HG03432 (cell line): Measurements from ENCODE around the gene AP3S2.

ENCODE experiments used
- ATAC-seq: cut with Tn5 transposase; IDR thresholded peaks from one replicate; pipeline ENCODE4 v1.9.1; 2021; ENCODE audit warnings: mild to moderate bottlenecking, moderate library complexity; ENCODE audit not compliant: unreplicated experiment

The AP3S2 gene

DNA sequence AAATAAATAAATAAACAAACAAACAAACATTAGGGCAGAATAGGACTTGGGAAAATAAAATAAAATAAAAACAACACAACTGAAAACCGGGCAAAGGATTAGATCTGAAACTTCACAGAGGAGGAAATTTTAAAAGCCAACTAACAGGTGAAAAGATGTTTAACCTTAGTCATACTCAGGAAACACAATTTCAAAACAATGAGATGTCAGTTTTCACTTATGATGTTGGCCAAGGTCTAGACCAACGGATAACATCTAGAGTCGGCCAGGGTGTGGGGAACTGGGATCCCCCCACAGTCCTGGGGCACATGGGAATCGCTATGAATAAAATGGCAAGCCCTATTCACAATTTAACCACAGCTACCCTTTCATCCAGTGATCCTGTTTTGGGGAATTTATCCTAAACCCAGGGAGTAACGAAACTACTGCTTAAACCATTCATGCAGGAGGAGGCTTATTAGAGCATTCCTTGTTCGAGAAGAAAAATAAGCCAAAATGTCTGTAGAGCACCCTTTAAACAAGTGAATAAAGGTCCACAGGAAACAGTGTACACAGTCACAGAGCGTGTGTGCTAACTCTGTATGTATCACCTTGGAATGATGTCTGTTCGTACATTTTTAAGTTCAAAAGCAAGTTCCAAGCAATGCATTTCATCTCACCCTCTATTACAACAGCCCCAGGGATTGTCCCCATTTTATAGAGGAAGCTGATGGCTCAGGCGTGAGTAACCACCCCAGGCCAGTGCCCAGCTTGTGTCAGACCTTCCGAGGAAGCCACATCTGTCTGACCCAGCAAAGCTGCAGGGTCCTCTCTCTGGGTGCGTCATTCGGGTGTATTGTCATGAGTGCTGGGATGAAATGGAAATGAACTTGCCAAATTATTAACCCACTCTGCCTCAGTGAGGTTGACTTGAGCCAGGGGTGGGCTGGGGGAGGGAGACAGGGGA, 72.9 kb downstream of the AP3S2 start:
- ATAC-seq = no peak

DNA sequence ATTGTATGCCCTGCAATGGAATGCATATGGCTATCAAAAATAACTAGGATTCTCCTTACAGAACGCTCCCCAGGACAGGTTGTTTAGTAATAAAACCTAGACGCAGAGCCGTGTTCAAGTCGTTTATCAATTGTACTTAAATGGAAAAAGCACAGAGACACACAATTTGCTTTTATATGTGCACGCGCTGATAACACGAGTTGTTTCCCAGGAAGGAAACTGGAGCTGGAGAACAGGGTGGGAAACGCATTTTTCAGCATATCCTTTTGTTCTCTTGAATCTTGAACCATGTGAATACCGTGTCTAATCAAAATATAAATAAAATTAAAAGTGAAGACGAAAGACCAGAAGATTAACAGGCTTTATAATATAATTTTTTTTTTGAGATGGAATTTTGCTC, 75.5 kb downstream of the AP3S2 start:
- no peak for ATAC-seq

DNA sequence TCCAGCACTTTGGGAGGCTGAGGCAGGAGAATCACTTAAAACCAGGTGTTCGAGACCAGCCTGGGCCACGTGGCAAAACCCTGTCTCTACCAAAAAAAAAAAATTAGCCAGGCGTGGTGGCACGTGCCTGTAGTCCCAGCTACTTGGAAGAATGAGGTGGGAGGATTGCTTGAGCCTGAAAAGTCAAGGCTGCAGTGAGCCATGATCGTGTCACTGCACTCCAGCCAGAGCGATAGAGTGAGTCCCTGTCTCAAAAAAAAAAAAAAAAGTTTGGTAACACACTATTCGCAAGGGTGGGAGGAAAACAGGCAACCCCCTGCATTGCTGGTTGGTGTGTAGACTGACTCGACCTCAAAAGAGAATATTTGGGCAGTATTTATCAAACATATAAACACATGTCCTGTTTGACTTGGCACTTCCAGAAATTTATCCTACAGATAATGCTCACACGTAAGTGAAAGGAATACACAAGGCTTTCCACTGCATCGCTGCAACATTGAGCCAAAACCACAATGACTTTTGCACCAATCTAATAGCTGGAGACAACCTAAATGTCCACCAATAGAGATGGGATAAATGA, 76.0 kb downstream of the AP3S2 start:
- ATAC-seq = no peak

DNA sequence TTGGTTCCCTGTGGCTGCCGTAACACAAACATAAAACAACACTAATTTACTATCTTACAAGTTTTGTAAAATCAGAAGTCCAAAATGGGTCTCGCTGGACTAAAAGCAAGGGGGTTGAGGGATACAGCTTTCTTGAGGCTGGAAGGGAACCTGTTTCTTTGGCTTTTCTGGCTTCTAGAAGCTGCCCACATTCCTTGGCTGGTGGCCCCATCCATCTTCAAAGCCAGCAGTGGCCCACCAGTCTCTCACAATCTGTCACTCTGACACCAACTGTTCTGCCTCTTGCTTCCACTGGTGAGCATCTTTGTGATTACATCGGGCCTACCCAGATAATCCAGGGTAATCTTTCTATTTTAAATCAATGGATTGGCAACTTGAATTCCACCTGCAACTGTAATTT, 78.0 kb downstream of the AP3S2 start:
- no peak for ATAC-seq

DNA sequence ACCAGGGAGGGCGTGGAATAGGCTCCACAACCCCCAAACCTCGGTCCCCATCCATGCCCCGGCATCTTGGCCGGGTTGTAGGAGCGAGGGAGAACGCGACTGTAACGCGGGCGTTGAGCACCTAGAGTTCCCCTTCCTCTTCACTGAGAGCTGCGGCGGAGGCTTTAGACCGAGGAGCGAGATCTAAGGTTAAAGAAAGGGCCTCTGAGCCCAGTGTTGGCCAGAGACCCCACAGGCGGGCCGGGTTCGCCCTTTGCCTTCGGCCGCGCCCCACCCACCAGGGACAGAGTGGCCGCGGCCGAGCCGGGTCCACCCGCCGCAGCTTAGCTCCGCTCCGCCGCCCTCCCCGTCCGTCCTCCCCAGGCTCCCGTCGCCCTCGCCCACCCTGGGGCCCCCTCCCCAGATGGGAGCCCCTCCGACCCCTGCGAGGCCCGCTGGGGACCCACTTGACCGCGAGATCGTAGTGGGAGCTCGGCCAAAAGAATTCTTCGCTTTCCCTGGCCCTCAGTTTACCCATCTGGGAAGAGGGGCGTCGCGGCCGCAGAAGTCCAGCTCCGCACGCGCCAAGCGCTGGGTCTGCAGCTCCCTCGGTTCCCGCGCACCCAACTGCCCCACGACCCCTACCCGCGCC, 79.6 kb downstream of the AP3S2 start:
- ATAC-seq = no peak

DNA sequence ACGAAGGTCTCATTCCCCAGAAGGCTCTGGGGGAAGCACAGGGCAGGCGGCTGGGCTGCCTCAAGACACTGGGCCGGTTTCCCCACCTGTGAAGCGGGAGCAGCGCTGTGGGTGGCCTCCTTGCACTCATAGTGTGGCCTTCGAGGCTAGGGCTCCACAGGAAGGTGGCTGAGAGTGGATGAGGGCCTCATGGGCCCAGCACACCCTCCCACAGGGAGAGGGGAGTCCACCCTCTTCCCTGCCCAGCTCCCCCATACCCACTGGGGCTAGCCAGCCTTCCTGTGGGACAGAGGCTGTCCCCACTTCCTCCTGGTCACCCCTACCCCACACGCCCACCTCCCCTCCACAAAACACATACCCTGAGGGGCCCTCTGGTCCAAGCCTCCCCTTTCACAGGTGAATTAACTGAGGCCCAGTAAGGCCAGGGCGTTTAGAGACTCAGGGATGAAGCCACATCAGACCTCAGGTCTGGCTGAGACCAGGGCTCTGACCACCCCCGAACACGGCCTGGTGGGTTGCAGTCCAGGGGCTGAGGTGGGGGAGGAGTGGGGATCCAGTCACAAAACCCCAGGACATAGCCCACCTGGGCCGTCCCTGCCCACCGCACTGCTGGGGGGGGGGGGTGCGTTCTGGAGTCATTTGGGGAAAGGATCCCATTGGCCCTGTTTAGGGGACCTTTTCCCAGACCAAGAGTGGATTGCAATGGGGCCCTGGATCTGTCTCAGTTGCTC, 80.2 kb downstream of the AP3S2 start:
- no peak for ATAC-seq

DNA sequence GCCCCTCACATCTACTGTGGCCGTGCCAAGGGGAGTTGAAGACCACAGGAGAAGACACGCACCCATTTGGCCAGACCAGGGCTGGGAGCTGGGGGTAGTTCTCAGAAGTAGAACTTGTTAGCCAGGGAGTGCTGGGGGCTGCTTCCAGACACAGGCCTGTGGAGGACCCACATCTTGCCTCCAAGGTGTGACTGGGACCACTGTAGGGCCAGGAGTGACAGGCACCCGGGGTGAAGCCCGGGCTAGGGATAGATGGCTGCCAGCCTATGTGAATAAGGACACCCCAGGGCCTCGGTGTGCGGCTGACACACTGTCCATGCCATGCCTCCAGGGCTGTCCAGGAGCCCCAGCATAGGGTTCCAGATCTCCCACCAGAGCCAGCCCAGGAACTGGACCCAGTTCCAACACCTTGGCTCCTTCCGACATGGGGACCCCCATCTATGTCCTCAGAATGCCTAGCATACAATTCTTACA, 80.9 kb downstream of the AP3S2 start:
- no peak for ATAC-seq

DNA sequence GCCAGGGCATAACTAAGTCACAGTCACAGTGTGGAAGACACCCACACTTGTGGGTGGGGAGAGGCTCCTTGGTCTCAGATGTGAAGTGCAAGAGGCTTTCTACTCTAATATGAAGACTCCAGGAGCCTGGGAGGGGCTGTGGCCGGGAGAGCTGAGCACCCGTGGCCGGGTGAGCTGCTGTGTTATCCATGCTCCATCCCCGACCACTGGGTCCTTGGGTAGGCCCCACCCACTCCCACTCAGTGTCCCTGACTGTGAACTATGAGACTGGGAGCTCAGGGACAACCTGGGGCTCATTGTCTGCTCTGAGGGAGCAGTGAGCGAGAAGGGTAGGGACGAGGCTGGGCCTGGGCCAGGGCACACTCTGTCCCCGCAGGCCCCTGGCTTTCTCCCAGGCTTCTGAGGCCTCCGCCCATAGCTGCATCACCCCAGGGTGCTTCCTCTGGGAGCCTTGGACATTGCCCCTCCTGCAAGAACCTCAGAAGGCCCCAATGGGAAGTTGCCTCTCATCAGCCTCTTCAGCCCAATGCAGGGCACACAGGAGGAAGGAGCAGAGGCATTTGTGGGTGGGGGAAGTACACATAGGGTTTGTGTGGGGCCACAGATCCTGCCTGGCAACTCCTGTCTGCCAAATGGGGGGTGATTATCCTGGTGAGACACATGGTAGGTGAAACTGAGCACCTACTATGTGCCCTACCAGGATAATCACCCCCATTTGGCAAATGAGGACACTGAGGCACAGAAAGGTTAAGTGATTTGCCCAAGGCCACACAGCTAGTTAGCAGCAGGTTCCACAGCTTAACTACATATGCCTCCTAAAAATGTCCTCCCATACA, 81.6 kb downstream of the AP3S2 start:
- no peak for ATAC-seq

DNA sequence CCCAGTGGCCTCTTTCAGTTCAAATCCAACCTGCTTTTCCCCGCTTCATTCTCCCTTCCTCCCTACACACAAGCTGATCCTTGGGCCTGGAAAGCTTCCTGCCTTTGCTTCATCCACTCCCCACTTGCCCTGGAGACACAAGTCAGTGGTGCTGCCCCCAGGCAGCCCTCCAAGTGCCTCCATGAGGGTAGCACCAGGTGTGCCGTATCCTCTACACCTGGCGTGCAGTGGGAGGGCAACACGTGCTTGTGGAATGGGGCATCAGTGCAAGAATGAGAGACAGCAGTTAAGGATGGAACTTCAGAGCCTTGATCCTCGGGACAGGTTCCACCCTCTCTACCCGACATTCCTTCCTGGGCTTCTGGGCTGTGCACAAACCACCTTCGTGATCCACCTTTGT, 83.0 kb downstream of the AP3S2 start:
- ATAC-seq = no peak

DNA sequence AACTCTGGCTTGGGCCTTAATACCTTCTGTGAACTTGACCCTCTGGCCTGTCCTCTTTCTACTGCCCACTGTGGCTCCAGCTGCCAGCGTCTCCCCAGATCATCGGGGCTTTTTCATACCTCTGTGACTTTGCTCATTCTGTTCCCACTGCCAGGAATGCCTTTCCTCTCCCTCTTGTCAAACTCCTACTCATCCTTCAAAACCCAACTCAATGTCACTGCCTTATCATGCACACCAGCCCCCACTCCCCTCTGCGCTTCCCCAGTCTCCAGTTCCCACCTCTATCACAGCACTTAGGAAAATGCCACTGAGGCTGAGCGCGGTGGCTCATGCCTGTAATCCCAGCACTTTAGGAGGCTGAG, 84.0 kb downstream of the AP3S2 start:
- no peak for ATAC-seq

DNA sequence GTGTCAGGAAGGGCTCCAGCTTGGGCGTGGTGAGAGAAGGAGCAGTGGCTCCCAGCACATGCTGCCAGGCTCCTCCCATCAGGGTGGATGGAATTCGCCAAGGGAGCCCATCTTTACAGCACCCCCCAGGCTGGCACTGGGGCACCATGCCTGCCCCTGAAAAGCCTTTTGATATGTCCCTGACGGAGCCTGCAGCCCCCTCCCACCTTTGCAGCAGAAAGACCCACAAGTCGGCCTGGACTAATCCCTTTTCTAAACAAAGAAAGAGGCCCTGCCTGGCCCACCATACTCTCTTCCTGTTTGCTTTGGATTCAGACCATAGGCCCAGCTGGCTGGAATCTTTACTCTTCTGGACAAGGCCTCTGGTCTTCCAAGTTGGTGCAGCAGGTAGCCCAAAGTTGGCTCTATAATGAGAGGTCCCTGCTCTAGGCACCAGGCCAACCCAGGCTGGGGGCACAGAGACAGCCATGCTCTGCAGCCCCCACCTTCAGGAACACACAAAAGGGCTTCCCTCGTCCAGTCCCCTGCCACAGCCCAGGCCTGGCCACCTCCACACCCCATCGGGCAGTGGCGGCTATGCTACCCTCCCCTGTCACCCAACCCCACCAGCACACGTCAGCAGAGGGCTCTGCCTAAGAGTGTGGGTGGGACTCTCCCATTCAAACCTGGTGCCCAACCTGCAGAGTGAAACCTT, 84.6 kb downstream of the AP3S2 start:
- ATAC-seq = no peak

DNA sequence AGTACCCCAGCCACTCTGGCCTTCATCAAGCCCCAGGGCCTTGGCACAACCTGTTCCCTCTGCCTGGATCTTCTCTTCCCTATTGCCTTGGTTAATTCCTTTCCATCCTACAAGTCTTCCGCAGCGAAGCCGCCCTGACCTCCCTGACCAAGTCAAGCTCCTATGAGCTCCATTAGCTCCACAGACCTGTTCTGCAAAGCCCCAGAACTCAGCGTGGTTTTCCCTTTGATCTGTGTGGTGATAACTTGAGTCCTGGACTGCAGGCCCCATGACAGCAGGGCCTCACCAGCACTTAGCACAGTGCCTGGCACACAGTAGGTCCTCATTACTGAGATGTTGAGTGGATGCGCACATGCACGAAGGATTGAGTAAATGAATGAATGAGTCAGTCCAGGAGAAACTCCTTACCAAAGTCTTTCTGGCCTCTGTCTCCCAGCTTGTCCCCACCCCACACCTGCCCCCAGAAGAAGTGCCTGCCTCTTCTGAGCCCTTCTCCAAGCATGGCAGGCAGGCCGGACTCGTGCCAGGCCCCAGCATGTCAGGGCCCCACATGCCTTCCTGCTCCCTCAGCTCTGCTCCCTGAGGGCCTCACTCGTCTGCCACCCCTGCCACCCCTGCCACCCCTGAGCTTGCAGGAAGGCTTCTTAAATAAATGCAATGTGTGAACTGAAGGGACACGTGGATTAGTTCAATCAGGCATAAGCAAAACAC, 85.5 kb downstream of the AP3S2 start:
- no peak for ATAC-seq

DNA sequence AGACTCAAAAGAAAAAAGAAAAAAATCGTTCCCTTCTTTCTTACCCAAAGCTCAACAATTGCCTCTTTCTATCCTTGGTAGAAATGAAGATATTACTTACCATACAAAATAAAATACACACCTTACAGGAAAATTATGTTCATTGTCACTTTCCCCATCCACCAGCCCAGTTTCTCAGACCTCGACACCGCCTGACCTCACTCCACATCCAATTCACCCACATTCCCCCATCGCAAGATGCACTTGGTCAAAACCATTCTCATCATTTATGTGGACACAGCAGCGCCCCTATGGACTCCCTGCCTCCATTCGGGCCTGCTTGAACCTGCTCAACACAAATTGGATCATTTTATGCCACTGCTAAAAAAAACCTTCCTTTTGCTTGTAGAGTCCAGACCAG, 86.1 kb downstream of the AP3S2 start:
- no peak for ATAC-seq

DNA sequence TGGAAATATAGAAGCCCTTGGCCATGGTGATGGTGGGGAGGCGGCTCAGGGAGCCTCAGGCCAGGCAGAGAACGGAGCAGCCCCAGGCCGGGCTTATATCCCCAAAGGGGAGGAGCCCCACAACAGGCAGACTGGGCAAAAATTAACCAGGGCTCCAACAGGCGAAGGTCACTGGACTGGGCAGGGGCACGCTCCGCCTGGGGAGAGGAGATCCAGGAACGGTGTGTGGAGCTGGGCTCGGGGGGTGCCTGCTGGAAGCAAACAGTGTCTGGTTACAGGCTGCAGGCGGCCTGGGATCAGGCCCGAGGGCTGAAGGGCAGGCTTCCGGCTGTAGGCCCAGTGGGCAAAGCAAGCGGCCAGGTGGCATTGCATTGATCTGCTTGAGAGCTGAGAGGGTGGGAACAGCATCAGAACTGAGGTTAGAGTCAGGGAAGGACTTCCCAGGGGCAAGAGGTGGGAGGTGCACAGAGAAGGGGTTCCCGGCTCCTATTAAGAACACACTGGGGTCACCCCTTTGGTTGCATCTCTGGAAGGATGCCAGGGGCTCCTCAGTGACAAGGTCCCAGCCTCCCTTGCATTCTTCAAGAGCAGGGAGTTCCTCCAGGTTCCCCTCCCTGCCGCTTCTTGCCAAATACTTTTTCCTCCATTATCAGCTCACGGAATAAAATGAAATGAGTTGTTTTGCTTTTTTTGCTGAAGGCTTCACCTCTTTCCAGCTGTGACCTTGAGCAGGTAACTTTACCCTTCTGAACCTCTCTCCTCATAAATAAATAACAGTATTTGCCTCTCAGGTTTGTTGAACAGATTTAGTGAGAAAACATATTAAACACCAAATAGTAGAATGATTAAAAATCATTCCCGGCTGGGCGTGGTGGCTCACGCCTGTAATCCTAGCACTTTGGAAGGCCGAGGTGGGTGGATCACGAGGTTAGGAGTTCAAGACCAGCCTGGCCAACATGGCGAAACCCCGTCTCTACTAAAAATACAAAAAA, 86.9 kb downstream of the AP3S2 start:
- ATAC-seq = no peak

DNA sequence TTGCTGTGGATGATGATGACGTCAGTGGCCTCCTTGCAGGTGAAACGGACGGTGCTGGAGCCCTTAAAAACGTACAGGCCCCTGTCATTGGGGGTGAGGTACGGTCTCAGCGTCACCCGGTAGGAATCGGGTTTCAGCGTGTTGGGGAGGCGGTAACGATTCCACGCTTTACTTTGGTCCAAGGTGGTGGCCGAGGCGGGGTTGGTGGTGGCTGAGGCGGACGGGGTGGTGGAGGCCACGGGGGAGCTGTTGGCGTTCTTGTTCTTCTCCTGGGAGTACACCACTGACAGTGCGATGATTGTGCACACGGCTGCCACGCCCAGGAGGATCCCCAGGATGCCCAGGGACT, 87.6 kb downstream of the AP3S2 start:
- no peak for ATAC-seq

DNA sequence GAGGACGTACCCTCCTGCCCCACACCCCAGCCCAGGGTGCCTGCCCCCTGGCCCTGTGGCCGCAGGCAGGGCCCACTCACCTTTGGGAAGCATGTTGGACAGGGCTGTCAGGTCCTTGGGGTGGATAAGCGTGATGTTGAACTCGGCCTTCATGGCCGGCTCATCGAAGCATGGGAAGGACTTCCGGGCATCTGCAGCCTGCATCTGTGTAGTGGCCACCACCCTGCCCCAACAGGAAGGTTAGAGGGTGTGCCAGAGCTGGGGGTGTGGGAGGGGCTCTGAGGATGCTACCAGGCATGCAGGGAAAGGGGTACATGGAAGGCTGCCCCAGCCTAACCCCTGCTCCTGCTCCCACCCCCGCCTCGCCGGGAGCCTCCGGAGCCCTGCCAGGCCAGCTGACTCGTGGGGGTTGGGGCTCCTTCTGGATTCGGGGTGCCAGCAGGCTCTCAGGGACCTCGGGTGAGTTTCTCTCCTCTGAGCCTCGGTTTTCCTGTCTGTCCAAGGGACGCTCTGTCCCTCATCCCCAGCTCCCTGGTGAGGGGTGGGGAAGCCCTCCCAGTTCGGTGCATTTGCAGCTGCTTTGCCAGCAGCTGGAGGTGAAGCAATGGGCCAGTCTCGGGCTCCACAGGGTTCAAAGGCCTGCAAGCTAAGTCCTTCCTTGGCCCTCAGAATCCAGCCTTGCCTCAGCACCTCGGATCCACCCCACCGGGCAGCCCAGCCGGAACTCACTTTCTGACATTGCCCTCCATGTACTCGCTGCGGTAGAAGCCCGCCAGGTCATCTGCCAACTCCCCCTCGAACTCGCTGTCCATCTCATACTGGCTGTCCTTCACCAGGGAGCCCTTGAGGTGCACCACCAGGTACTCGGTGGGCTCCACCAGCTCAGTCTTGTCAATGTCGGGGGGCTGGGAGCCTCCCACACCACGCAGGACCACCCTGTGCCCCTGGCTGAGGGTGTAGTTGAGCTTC, 88.3 kb downstream of the AP3S2 start:
- ATAC-seq = no peak
